K562 (cell line): ENCODE measurements around the gene HARS1. TPM values are rescaled to one million over a fixed set of nuclear protein-coding genes. Genes with fewer than 3 reads are reported as not detected.

ENCODE experiments used
- ATAC-seq: fragments of 200-7000 bp; cut with Tn5 transposase; 3 replicates; pipeline ENCODE4 v1.9.1; 2020; ENCODE audit warnings: moderate library complexity
- BruUV-seq: library from RNA; stranded (reverse); fragments of 400-500 nt; replicated peaks from 2 replicates; lab custom pipeline; 2021; lab: Mats Ljungman, UMichigan
- CTCF ChIA-PET: fragments of 300-600 bp; formaldehyde crosslinking; extraction: SDS; loops from one replicate; lab custom pipeline; 2021; ENCODE audit warnings: low intra/inter-chr PET ratio; lab: Yijun Ruan, JAX
- POLR2A ChIA-PET: fragments of 300-600, 350-650 bp; sonication (Branson Sonifier 250); formaldehyde crosslinking; extraction: SDS; loops from one replicate; lab custom pipeline; 2021; ENCODE audit warnings: antibody characterized with exemption, inconsistent platforms; lab: Yijun Ruan, JAX
- DNase-seq, 4 experiments: peaks; one replicate each; pipeline versions ENCODE4 v3.0.0 to v3.0.0-alpha.2; 2011 to 2018; ENCODE audit warnings: low spot score in 3 of 4, mixed read lengths in 3 of 4; ENCODE audit errors: extremely low read depth in 1 of 4
- FAIRE-seq: peaks from 2 replicates; lab custom pipeline; 2011; peaks lifted over from hg19 to GRCh38; lab: Jason Lieb, UNC
- H2AFZ ChIP-seq: 2 replicates; pipeline ENCODE4 v1.6.0; 2011; ENCODE audit warnings: low read depth, low read length, control low read depth, inconsistent platforms
- H3K27ac ChIP-seq: fragments of 200-600 bp; 3 replicates; pipeline ENCODE4 v1.8.0; 2011; ENCODE audit warnings: low read depth, mild to moderate bottlenecking, control low read depth, inconsistent platforms, low read length, moderate library complexity, mixed read lengths; ENCODE audit errors: extremely low read depth
- H3K27me3 ChIP-seq, 2 experiments: fragments of 300-600 bp in 1 of 2; 2 replicates in 1 of 2; 3 replicates in 1 of 2; pipeline versions ENCODE4 v1.6.0 to v1.8.0; 2011; ENCODE audit warnings: inconsistent platforms in 2 of 2, low read length in 2 of 2, mild to moderate bottlenecking in 1 of 2, mixed read lengths in 1 of 2, moderate library complexity in 1 of 2; ENCODE audit not compliant: control insufficient read depth in 2 of 2, insufficient read depth in 2 of 2
- H3K36me3 ChIP-seq: fragments of 300-600 bp; 3 replicates; pipeline ENCODE4 v1.8.0; 2011; ENCODE audit warnings: mild to moderate bottlenecking, low read length, inconsistent platforms; ENCODE audit not compliant: control insufficient read depth, insufficient read depth
- H3K4me1 ChIP-seq, 2 experiments: fragments of 200-600 bp in 1 of 2; replicated peaks in 1 of 2; 2 replicates in 1 of 2; 3 replicates in 1 of 2; pipeline versions ENCODE4 v1.5.1 to v1.8.0; 2011; ENCODE audit warnings: inconsistent platforms in 2 of 2, low read length in 2 of 2, mild to moderate bottlenecking in 1 of 2, mixed read lengths in 1 of 2, moderate library complexity in 1 of 2; ENCODE audit not compliant: control insufficient read depth in 2 of 2, insufficient read depth in 2 of 2
- H3K4me2 ChIP-seq: 2 replicates; pipeline ENCODE4 v1.6.1; 2011; ENCODE audit warnings: low read length, control low read depth, inconsistent platforms, mixed read lengths; ENCODE audit not compliant: insufficient read depth
- H3K4me3 ChIP-seq: fragments of 200-600 bp; sonication (generic), shearing (Covaris generic); 2 replicates; pipeline ENCODE4 v1.5.1; 2016; ENCODE audit warnings: control low read depth, inconsistent platforms
- H3K79me2 ChIP-seq: fragments of 200-600 bp; 3 replicates; pipeline ENCODE4 v1.8.0; 2011; ENCODE audit warnings: low read length, inconsistent platforms; ENCODE audit not compliant: control insufficient read depth, insufficient read depth
- H3K9ac ChIP-seq, 2 experiments: 2 replicates each; pipeline versions ENCODE4 v1.6.0 to v1.6.1; 2011; ENCODE audit warnings: low read depth in 2 of 2, low read length in 2 of 2, control low read depth in 1 of 2, inconsistent platforms in 1 of 2, mild to moderate bottlenecking in 1 of 2, mixed read lengths in 1 of 2; ENCODE audit not compliant: insufficient read depth in 1 of 2
- H3K9me1 ChIP-seq: one replicate; pipeline ENCODE4 v1.6.0; 2011; ENCODE audit warnings: inconsistent platforms, mild to moderate bottlenecking, low read length, moderate library complexity; ENCODE audit not compliant: control insufficient read depth, insufficient read depth
- H3K9me3 ChIP-seq: replicated peaks from 2 replicates; pipeline ENCODE4 v1.5.1; 2011; ENCODE audit warnings: low read depth, low read length, inconsistent platforms; ENCODE audit not compliant: control insufficient read depth, insufficient read depth
- H4K20me1 ChIP-seq: replicated peaks from 2 replicates; pipeline ENCODE4 v1.6.1; 2011; ENCODE audit warnings: low read length, inconsistent platforms, mixed read lengths; ENCODE audit not compliant: control insufficient read depth, insufficient read depth
- WGBS: fragments of 100-300 bp; shearing (Covaris generic); methylation state at CpG from one replicate; pipeline ENCODE4 v1.1.6; 2016; ENCODE audit warnings: low coverage, mixed read lengths; ENCODE audit not compliant: insufficient coverage; ENCODE audit errors: missing lambda C conversion rate; 5-methylcytosine and 5-hydroxymethylcytosine counted together
- in situ Hi-C: fragments of 300-500 bp; cut with MboI; formaldehyde crosslinking; loops from 4 replicates; pipeline ENCODE4 v1.15.0; 2018; ENCODE audit warnings: inconsistent platforms, mixed read lengths
- intact Hi-C: fragments of 100-400 bp; cut with micrococcal nuclease; formaldehyde crosslinking; loops from 2 replicates; pipeline ENCODE4 v1.14.2; 2022
- polyA plus RNA-seq, 8 experiments: library from polyadenylated mRNA; depleted of rRNA in 4 of 8; stranded (reverse) in 5 of 8; unstranded in 3 of 8; fragments of >200 nt; fragmentation: Nextera tagmentation in 2 of 8; fragmentation: Illumina TruSeq in 1 of 8; extraction: Ambion mirVana in 2 of 8; extraction: Trizol in 1 of 8; gene quantifications; 2 replicates each; pipeline versions ENCODE4 v1.2.1 to v1.2.3, GENCODE V29; 2011 to 2014; ENCODE audit warnings: inconsistent platforms in 1 of 8, missing spikeins in 1 of 8
- total RNA-seq, 7 experiments: library from RNA; depleted of rRNA in 6 of 7; stranded (reverse); fragments of >200 nt in 6 of 7; fragmentation: Illumina TruSeq in 2 of 7; extraction: Trizol in 2 of 7; gene quantifications; 2 replicates each; pipeline versions ENCODE4 v1.2.1 to v1.2.3, GENCODE V29; 2011 to 2021; ENCODE audit warnings: low replicate concordance in 1 of 7
- TF ChIP-seq, protein P1 (sequence below): sonication (generic); formaldehyde crosslinking; IDR thresholded peaks from 2 replicates; pipeline ENCODE4 v1.8.1; 2023; ENCODE audit warnings: mild to moderate bottlenecking, missing genetic modification reagents
- TF ChIP-seq, protein P2 (sequence below): sonication (generic); formaldehyde crosslinking; IDR thresholded peaks from 2 replicates; pipeline ENCODE4 v1.8.0; 2022; ENCODE audit warnings: missing genetic modification reagents, mild to moderate bottlenecking, borderline replicate concordance
- TF ChIP-seq, protein P3 (sequence below), 2 experiments: fragments of 450-650 bp; formaldehyde crosslinking in 1 of 2; IDR thresholded peaks; 2 replicates each; pipeline versions ENCODE4 v1.4.0 to v1.6.1; 2014 to 2020; ENCODE audit warnings: mild to moderate bottlenecking in 2 of 2, borderline replicate concordance in 1 of 2, low read depth in 1 of 2

The HARS1 gene
- total and polyA plus RNA-seq, 9 of the 15 experiments (the other 6 are each of a cell fraction or from before 2014, with no cell fraction given): 13.5 to 88.5 (median 75.2) TPM

DNA sequence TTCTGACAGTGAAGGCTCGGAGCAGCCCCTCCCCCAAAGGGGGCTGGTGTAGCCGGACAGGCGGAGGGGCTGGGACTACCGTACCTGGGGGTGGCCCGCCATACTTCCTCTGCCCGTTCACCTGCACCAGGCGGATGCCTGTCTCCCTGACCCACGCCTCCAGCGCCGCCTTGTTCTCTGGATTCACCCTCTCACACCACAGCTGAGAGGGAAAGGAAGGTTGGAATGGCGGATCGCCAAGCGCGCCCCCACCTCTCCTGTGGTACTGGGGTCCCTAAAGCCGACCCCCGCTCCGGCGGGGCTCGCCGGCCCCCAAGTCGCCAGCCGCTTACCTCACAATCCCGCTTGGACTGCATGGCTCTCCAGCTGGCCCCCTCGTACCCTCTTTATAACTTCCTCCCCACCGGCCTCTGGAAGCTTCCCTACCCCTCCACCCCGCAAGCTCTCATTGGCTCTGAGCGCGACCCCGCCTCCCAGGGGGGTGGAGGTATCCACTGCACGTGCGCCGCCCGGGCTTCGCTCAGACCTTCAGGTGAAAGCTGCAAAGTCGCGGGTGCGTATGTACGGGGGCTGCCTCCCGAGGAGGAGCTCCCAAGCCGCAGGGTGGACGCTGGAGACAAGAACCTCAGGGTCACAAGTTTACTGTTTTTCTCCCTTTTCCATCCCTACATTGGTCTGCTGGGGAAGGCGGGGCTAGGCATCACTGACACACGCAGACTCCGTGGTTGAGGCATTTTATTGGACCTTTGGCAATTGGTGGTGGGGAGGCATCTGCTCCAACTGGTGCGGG, 17.8 kb downstream of the HARS1 start, which contains the start of gene DND1 (continued):
- TF ChIP-seq, protein P1, sequence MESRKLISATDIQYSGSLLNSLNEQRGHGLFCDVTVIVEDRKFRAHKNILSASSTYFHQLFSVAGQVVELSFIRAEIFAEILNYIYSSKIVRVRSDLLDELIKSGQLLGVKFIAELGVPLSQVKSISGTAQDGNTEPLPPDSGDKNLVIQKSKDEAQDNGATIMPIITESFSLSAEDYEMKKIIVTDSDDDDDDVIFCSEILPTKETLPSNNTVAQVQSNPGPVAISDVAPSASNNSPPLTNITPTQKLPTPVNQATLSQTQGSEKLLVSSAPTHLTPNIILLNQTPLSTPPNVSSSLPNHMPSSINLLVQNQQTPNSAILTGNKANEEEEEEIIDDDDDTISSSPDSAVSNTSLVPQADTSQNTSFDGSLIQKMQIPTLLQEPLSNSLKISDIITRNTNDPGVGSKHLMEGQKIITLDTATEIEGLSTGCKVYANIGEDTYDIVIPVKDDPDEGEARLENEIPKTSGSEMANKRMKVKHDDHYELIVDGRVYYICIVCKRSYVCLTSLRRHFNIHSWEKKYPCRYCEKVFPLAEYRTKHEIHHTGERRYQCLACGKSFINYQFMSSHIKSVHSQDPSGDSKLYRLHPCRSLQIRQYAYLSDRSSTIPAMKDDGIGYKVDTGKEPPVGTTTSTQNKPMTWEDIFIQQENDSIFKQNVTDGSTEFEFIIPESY (CRISPR knock-in tag): 0 out of 2 replicates have a peak, but pooled peaks have one; percentile 9

DNA sequence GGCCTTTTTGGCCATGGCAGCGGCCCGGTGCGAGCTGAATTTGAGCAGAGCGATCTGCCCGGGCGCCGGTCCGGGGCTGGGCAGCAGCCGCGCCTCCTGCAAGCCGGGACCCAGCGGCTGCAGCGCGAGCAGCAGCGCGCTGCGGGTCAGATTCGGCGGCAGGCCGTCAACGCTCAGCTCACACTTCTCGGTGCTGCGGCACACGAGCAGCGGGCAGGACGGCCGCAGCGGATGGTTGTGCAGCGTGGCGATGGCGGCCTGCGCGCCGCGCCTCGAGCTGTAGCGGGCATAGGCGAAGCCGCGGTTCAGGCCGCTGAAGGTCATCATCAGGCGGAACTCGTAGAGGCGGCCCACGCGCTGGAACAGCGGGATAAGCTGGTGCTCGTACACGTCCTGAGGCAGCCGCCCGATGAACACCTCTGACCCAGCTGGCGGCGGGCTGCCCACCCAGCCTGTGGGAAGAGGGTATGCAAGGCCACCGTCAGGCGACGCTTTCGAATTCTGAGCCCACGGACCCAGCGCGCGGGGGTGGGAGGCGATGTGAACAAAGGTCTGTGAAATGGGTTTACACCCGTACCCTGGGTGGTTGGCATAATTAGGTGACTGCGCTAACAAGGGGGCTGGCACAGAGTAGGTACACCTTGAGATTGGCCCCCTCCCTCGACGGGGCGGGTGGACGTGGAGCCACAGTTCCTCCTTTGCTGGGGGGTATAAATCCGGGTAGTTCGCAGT, 18.5 kb downstream of the HARS1 start:
- Histone ChIP-seq H3K27ac (no peak overlapping the region), H3K4me1 (peaks cover 0 to 16% of the 10 kb centered on the region in 2 experiments; a peak in 3 of 5 replicates), H2AFZ (no peak overlapping the region), H3K36me3 (peaks cover 91% of the 10 kb centered on the region), H3K9me1 (no peaks in the 10 kb centered on the region), H3K27me3 (no peaks in the 10 kb centered on the region), H3K4me2 (no peak overlapping the region), H3K9ac (no peak overlapping the region), H3K79me2 (peaks cover 6% of the 10 kb centered on the region; the same call in 2 of the 3 replicates), H3K9me3 (no peaks in the 10 kb centered on the region), H4K20me1 (no peaks in the 10 kb centered on the region), H3K4me3 (no peak overlapping the region)
- ChIA-PET CTCF (no interaction called here), POLR2A (interaction anchor here (0.7 to 3.6 kb wide), 5 partner anchors 17 to 106 kb away, joined by 3 to 12 read pairs (median 3); partner anchors contain the start of genes HARS1 and HARS2)
- peak; percentile 4; the same call in 2 of the 3 replicates for ATAC-seq
- BruUV-seq: no TSS peak
- intact Hi-C loops: no loop called here
- in situ Hi-C loops: no loop called here
- FAIRE-seq: no peak
- WGBS: 96% methylated on average over 27 of the region's 70 CpGs
- peak in 1 of 4 experiments; percentile 27 for DNase-seq
- TF ChIP-seq, protein P2, sequence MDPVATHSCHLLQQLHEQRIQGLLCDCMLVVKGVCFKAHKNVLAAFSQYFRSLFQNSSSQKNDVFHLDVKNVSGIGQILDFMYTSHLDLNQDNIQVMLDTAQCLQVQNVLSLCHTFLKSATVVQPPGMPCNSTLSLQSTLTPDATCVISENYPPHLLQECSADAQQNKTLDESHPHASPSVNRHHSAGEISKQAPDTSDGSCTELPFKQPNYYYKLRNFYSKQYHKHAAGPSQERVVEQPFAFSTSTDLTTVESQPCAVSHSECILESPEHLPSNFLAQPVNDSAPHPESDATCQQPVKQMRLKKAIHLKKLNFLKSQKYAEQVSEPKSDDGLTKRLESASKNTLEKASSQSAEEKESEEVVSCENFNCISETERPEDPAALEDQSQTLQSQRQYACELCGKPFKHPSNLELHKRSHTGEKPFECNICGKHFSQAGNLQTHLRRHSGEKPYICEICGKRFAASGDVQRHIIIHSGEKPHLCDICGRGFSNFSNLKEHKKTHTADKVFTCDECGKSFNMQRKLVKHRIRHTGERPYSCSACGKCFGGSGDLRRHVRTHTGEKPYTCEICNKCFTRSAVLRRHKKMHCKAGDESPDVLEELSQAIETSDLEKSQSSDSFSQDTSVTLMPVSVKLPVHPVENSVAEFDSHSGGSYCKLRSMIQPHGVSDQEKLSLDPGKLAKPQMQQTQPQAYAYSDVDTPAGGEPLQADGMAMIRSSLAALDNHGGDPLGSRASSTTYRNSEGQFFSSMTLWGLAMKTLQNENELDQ (CRISPR knock-in tag): no peak
- TF ChIP-seq, protein P3, sequence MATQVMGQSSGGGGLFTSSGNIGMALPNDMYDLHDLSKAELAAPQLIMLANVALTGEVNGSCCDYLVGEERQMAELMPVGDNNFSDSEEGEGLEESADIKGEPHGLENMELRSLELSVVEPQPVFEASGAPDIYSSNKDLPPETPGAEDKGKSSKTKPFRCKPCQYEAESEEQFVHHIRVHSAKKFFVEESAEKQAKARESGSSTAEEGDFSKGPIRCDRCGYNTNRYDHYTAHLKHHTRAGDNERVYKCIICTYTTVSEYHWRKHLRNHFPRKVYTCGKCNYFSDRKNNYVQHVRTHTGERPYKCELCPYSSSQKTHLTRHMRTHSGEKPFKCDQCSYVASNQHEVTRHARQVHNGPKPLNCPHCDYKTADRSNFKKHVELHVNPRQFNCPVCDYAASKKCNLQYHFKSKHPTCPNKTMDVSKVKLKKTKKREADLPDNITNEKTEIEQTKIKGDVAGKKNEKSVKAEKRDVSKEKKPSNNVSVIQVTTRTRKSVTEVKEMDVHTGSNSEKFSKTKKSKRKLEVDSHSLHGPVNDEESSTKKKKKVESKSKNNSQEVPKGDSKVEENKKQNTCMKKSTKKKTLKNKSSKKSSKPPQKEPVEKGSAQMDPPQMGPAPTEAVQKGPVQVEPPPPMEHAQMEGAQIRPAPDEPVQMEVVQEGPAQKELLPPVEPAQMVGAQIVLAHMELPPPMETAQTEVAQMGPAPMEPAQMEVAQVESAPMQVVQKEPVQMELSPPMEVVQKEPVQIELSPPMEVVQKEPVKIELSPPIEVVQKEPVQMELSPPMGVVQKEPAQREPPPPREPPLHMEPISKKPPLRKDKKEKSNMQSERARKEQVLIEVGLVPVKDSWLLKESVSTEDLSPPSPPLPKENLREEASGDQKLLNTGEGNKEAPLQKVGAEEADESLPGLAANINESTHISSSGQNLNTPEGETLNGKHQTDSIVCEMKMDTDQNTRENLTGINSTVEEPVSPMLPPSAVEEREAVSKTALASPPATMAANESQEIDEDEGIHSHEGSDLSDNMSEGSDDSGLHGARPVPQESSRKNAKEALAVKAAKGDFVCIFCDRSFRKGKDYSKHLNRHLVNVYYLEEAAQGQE (IDR thresholded peaks at IDR 0.05; ENCODE audit: borderline replicate concordance): no peak
- TF ChIP-seq, protein P3 (CRISPR knock-in tag; IDR thresholded peaks at IDR 0.05; ENCODE audit: low read depth): no peak
